COR-L47 (cell line): Measurements from ENCODE around the gene SRRM2.

Experiments
- DNase-seq: peaks from one replicate; lab custom pipeline; 2025; lab: John Stamatoyannopoulos, UW

SRRM2 gene

GRCh38 chr16:2752035-2752849 lies at the start of gene SRRM2:
TSS of gene SRRM2 (plus strand) at chr16:2752638. CDS start at chr16:2756365, 3,727 bp downstream.
- DNase-seq: peak; percentile 97

- no peak for DNase-seq
These were observed 49.3 kb upstream of the SRRM2 start for GRCh38 chr16:2702871-2703745.

- no peak for DNase-seq
These were observed 48.1 kb upstream of the SRRM2 start for GRCh38 chr16:2704166-2704982.

GRCh38 chr16:2704983-2705275 lies 47.5 kb upstream of the SRRM2 start:
- no peak for DNase-seq

- no peak for DNase-seq
These were observed 47.1 kb upstream of the SRRM2 start for GRCh38 chr16:2705351-2705750.

- DNase-seq: no peak
These were observed 46.4 kb upstream of the SRRM2 start for GRCh38 chr16:2706085-2706484.

GRCh38 chr16:2706611-2707311 lies 45.7 kb upstream of the SRRM2 start:
- DNase-seq: no peak

GRCh38 chr16:2707368-2708289 lies 44.8 kb upstream of the SRRM2 start:
- DNase-seq: no peak

GRCh38 chr16:2708290-2708639 lies 44.2 kb upstream of the SRRM2 start:
- DNase-seq: no peak

- no peak for DNase-seq
These were observed 43.4 kb upstream of the SRRM2 start for GRCh38 chr16:2708955-2709587.

GRCh38 chr16:2709588-2709984 lies 42.9 kb upstream of the SRRM2 start:
- DNase-seq: no peak

GRCh38 chr16:2710021-2710710 lies 42.3 kb upstream of the SRRM2 start:
- no peak for DNase-seq

- no peak for DNase-seq
These were observed 41.7 kb upstream of the SRRM2 start for GRCh38 chr16:2710711-2711231.

- no peak for DNase-seq
These were observed 40.9 kb upstream of the SRRM2 start for GRCh38 chr16:2711370-2712062.

GRCh38 chr16:2712063-2712441 lies 40.4 kb upstream of the SRRM2 start:
- no peak for DNase-seq

- no peak for DNase-seq
These were observed 39.9 kb upstream of the SRRM2 start for GRCh38 chr16:2712546-2712945.

- no peak for DNase-seq
These were observed 38.9 kb upstream of the SRRM2 start for GRCh38 chr16:2713523-2713922.

GRCh38 chr16:2713985-2714774 lies 38.3 kb upstream of the SRRM2 start:
- no peak for DNase-seq
